GM21367 (cell line): ENCODE results near the gene ASB9.
"Not testable (repeated sequence)": the region's sequence is repeated elsewhere in the genome, so short reads cannot be mapped to it uniquely, and the experiment has no call there.

Experiments used
- ATAC-seq: cut with Tn5 transposase; IDR thresholded peaks from one replicate; pipeline ENCODE4 v1.9.1; 2021; ENCODE audit not compliant: unreplicated experiment

ASB9 gene

GRCh38 chrX:15269618-15270521, at the start of gene ASB9:
ASB9 (minus strand) TSS chrX:15270083; CDS start chrX:15269874, 209 bp downstream.
- ATAC-seq, result no peak

- ATAC-seq, result no peak
Measured at GRCh38 chrX:15319075-15319474, 49.2 kb upstream of the ASB9 start.

- ATAC-seq, result no peak
Measured at GRCh38 chrX:15315509-15315908, 45.6 kb upstream of the ASB9 start, which contains the start of gene ASB11. ASB11 (minus strand) TSS chrX:15315640; CDS start chrX:15315605, 35 bp downstream.

- ATAC-seq, result no peak
Measured at GRCh38 chrX:15314472-15314871, 44.6 kb upstream of the ASB9 start.

- no peak for ATAC-seq
Measured at GRCh38 chrX:15311119-15311518, 41.2 kb upstream of the ASB9 start.

- no peak for ATAC-seq
Measured at GRCh38 chrX:15310117-15310516, 40.2 kb upstream of the ASB9 start.

GRCh38 chrX:15305899-15306298, 36.0 kb upstream of the ASB9 start:
- not testable (repeated sequence) for ATAC-seq

GRCh38 chrX:15301924-15302323, 32.0 kb upstream of the ASB9 start:
- ATAC-seq, result no peak

- no peak for ATAC-seq
Measured at GRCh38 chrX:15299941-15300851, 30.3 kb upstream of the ASB9 start.

- no peak for ATAC-seq
Measured at GRCh38 chrX:15298780-15299179, 28.9 kb upstream of the ASB9 start.

GRCh38 chrX:15298201-15298600, 28.3 kb upstream of the ASB9 start:
- no peak for ATAC-seq

- ATAC-seq, result no peak
Measured at GRCh38 chrX:15293451-15293850, 23.6 kb upstream of the ASB9 start.

- no peak for ATAC-seq
Measured at GRCh38 chrX:15292861-15293260, 23.0 kb upstream of the ASB9 start.

- no peak for ATAC-seq
Measured at GRCh38 chrX:15277604-15278003, 7.7 kb upstream of the ASB9 start.

GRCh38 chrX:15274946-15275345, 5.1 kb upstream of the ASB9 start:
- no peak for ATAC-seq

GRCh38 chrX:15273275-15273674, 3.4 kb upstream of the ASB9 start:
- ATAC-seq, result not testable (repeated sequence)

GRCh38 chrX:15271757-15272156, 1.9 kb upstream of the ASB9 start:
- no peak for ATAC-seq

GRCh38 chrX:15269120-15269519, 763 bp downstream of the ASB9 start:
- no peak for ATAC-seq

- no peak for ATAC-seq
Measured at GRCh38 chrX:15254852-15255251, 15.0 kb downstream of the ASB9 start.

GRCh38 chrX:15245896-15246295, 24.0 kb downstream of the ASB9 start:
- no peak for ATAC-seq

- no peak for ATAC-seq
Measured at GRCh38 chrX:15244421-15244820, 25.5 kb downstream of the ASB9 start.
